H1 (cell line): Measurements from ENCODE around the gene PRR36. TPM values are rescaled to one million over a fixed set of nuclear protein-coding genes. Genes with fewer than 3 reads are reported as not detected.

ENCODE experiments used
- CBX8 ChIP-seq: fragments of 300-800, 300-1000 bp; sonication (generic); IDR thresholded peaks from 2 replicates; pipeline ENCODE4 v1.7.1; 2016; ENCODE audit warnings: low read depth, low read length, borderline replicate concordance
- CREB1 ChIP-seq: IDR thresholded peaks from 2 replicates; pipeline ENCODE4 v1.6.1; 2012; ENCODE audit warnings: inconsistent platforms
- KDM1A ChIP-seq: fragments of 200-600, 300-600 bp; sonication (generic); IDR thresholded peaks from 2 replicates; pipeline ENCODE4 v1.7.1; 2016; ENCODE audit warnings: mild to moderate bottlenecking, low read length, borderline replicate concordance
- POU5F1 ChIP-seq: IDR thresholded peaks from 2 replicates; pipeline ENCODE4 v1.6.1; 2011; ENCODE audit warnings: low read depth, mild to moderate bottlenecking, low read length, moderate library complexity
- SAP30 ChIP-seq: fragments of 300-600 bp; sonication (generic); IDR thresholded peaks from 2 replicates; pipeline ENCODE4 v1.7.1; 2012; ENCODE audit warnings: low read length, moderate library complexity, mild to moderate bottlenecking, inconsistent platforms; ENCODE audit not compliant: insufficient read depth, insufficient replicate concordance
- SIN3A ChIP-seq, 2 experiments: IDR thresholded peaks in 1 of 2; conservative IDR thresholded peaks in 1 of 2; 2 replicates each; pipeline ENCODE4 v1.6.1; 2011 to 2012; ENCODE audit warnings: low read length in 2 of 2, improper control_type of control experiment in 1 of 2, low read depth in 1 of 2, mild to moderate bottlenecking in 1 of 2
- SP2 ChIP-seq: IDR thresholded peaks from 2 replicates; pipeline ENCODE4 v1.6.1; 2012; ENCODE audit warnings: mild to moderate bottlenecking, low read length, inconsistent platforms
- SRF ChIP-seq: IDR thresholded peaks from 2 replicates; pipeline ENCODE4 v1.6.1; 2011; ENCODE audit warnings: mild to moderate bottlenecking, low read depth, low read length, moderate library complexity
- polyA plus RNA-seq, 7 experiments: library from polyadenylated mRNA; depleted of rRNA in 3 of 7; stranded (reverse) in 5 of 7; unstranded in 2 of 7; fragments of >200 nt in 5 of 7; fragments of 200-250 nt in 2 of 7; gene quantifications; 1 replicate in 5 of 7; 2 replicates in 1 of 7; 4 replicates in 1 of 7; pipeline versions ENCODE4 v1.2.1 to v1.2.3, GENCODE V29; 2011 to 2013; ENCODE audit warnings: missing spikeins in 2 of 7, mixed read lengths in 2 of 7
- total RNA-seq: library from RNA; stranded (reverse); fragmentation: NEBNext Ultra II Directional; extraction: Animal tissue kit (Norgen Biotek cat#: 25700); gene quantifications from 2 replicates; pipeline ENCODE4 v1.2.1, GENCODE V29; 2021

The PRR36 gene
- total and polyA plus RNA-seq, 2 of the 8 experiments (the other 6 are each of a cell fraction or from before 2014, with no cell fraction given), result 1.6 to 23.9 TPM

GRCh38 chr19:7849631-7849999, 24.6 kb downstream of the PRR36 start (continued):
- TF ChIP-seq CBX8 (no peak), SP2 (no peak), POU5F1 (no peak), SRF (no peak), KDM1A (no peak), SIN3A (conservative IDR thresholded peaks at IDR 0.05 in 1 of 2, IDR thresholded peaks at IDR 0.05 in 1 of 2; ENCODE audit: low read depth in 1 of 2, low read length in 2 of 2) (no peak), SAP30 (no peak), CREB1 (no peak)
